ENCODE results near the gene EOLA2.
A peak's percentile ranks its signal among the peaks of the same experiment; 100 is the strongest.
"Not testable (repeated sequence)": the region's sequence is repeated elsewhere in the genome, so short reads cannot be mapped to it uniquely, and the experiment has no call there.

DNA sequence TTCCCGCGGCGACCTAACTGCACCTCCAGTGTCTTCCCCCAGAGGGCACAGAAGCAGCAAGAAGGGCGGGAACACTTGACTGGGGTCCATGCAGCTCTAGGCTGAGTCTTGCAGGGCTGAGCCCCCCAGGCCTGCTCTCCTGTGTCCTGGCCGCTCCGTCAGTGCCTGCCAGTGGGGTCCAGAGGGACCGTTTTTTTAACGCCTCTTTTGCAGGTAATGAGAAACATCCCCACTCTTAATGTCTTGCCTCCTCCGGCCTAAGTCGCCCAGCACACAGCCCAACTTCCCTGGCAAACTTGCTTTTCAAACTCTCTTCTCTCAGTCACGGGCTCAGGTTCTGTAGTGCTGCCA is 2.4 kb upstream of the EOLA2 start:
- peak in 2 of 3 experiments; percentile 43 to 47; a peak in 3 of 6 replicates for TF ChIP-seq CTCF (IDR thresholded peaks at IDR 0.05 in 2 of 3, conservative IDR thresholded peaks at IDR 0.05 in 1 of 3; ENCODE audit: control insufficient read depth in 2 of 3, extremely low read depth in 1 of 3, insufficient read depth in 1 of 3, low read depth in 3 of 3, low read length in 3 of 3)
- TF ChIP-seq EZH2 (IDR thresholded peaks at IDR 0.05; ENCODE audit: borderline replicate concordance, control insufficient read depth, low read depth, low read length); NFYB (IDR thresholded peaks at IDR 0.05; ENCODE audit: insufficient read depth, low read depth, low read length); TAF1 (IDR thresholded peaks at IDR 0.05; ENCODE audit: borderline replicate concordance, low read depth, low read length); GATAD2B (conservative IDR thresholded peaks at IDR 0.05; ENCODE audit: low read depth); IRF5 (IDR thresholded peaks at IDR 0.05; ENCODE audit: borderline replicate concordance); YY1 (IDR thresholded peaks at IDR 0.05; ENCODE audit: low read depth, low read length); EP300 (IDR thresholded peaks at IDR 0.05; ENCODE audit: borderline replicate concordance in 1 of 2, control insufficient read depth in 1 of 2, low read depth in 2 of 2, low read length in 2 of 2); ZZZ3 (IDR thresholded peaks at IDR 0.05; ENCODE audit: control insufficient read depth, insufficient read length, low read depth); MXI1 (IDR thresholded peaks at IDR 0.05; ENCODE audit: low read depth, low read length); PAX8 (IDR thresholded peaks at IDR 0.05); REST (IDR thresholded peaks at IDR 0.05; ENCODE audit: low read depth, low read length); HDAC6 (IDR thresholded peaks at IDR 0.05; ENCODE audit: unreplicated experiment): not testable (repeated sequence)
- TF ChIP-seq, protein P1, sequence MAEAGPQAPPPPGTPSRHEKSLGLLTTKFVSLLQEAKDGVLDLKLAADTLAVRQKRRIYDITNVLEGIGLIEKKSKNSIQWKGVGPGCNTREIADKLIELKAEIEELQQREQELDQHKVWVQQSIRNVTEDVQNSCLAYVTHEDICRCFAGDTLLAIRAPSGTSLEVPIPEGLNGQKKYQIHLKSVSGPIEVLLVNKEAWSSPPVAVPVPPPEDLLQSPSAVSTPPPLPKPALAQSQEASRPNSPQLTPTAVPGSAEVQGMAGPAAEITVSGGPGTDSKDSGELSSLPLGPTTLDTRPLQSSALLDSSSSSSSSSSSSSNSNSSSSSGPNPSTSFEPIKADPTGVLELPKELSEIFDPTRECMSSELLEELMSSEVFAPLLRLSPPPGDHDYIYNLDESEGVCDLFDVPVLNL (IDR thresholded peaks at IDR 0.05; ENCODE audit: low read depth, low read length) = 0 out of 2 replicates have a peak, but pooled peaks have one; percentile 55

All from GM12878 (cell line).